GM12891 (cell line): ENCODE results near the gene TNNI3K.

Experiments
- PAX5 ChIP-seq: IDR thresholded peaks from 2 replicates; pipeline ENCODE4 v1.6.1; 2011; ENCODE audit warnings: low read length, moderate library complexity, mild to moderate bottlenecking; ENCODE audit not compliant: insufficient read depth, severe bottlenecking
- POLR2A ChIP-seq: IDR thresholded peaks from 2 replicates; pipeline ENCODE4 v1.6.1; 2011; ENCODE audit warnings: low read depth, low read length, control low read depth
- POLR2AphosphoS5 ChIP-seq: IDR thresholded peaks from 2 replicates; pipeline ENCODE4 v1.6.1; 2011; ENCODE audit warnings: low read depth, low read length, control low read depth
- POU2F2 ChIP-seq: IDR thresholded peaks from 2 replicates; pipeline ENCODE4 v1.6.1; 2011; ENCODE audit warnings: low read depth, mild to moderate bottlenecking, control low read depth, low read length, moderate library complexity
- SPI1 ChIP-seq: IDR thresholded peaks from 2 replicates; pipeline ENCODE4 v1.6.1; 2011; ENCODE audit warnings: low read depth, low read length, control low read depth
- TAF1 ChIP-seq: IDR thresholded peaks from 2 replicates; pipeline ENCODE4 v1.6.1; 2011; ENCODE audit warnings: low read depth, low read length, control low read depth

GRCh38 chr1:74406759-74407158, 171.6 kb downstream of the TNNI3K start:
- TF ChIP-seq TAF1, result no peak
- no peak for TF ChIP-seq POU2F2
- TF ChIP-seq POLR2AphosphoS5, result no peak
- TF ChIP-seq POLR2A, result no peak
- no peak for TF ChIP-seq PAX5
- no peak for TF ChIP-seq SPI1
